Sigmoid colon (tissue), 7 donors: ENCODE data around the gene ADGRE3. TPM values are rescaled to one million over a fixed set of nuclear protein-coding genes. Genes with fewer than 3 reads are reported as not detected.

Source experiments
- DNase-seq: peaks from one replicate; pipeline ENCODE4 v3.0.0-alpha.2; 2019
- H3K27ac ChIP-seq, 4 donors: fragments of 200-600 bp; sonication (generic); one replicate each; pipeline ENCODE4 v1.5.1; 2016 to 2019; ENCODE audit warnings: mild to moderate bottlenecking in 1 of 4
- H3K27me3 ChIP-seq, 3 donors: fragments of 200-600 bp; sonication (generic); one replicate each; pipeline ENCODE4 v1.5.1; 2019; ENCODE audit warnings: mild to moderate bottlenecking in 1 of 3
- H3K36me3 ChIP-seq, 4 donors: fragments of 200-600 bp; sonication (generic); one replicate each; pipeline ENCODE4 v1.5.1; 2016 to 2019
- H3K4me1 ChIP-seq, 4 donors: fragments of 200-600 bp; sonication (generic); one replicate each; pipeline ENCODE4 v1.5.1; 2017 to 2019
- H3K4me3 ChIP-seq, 4 donors: fragments of 200-600 bp; sonication (generic); one replicate each; pipeline ENCODE4 v1.5.1; 2017 to 2019; ENCODE audit warnings: mild to moderate bottlenecking in 2 of 4, moderate library complexity in 1 of 4
- H3K9me3 ChIP-seq, 4 donors: fragments of 200-600 bp in 3 of 4; sonication (generic) in 3 of 4; one replicate each; pipeline versions ENCODE4 v1.5.1 to v1.6.1; 2013 to 2019
- EP300 ChIP-seq, 4 donors: sonication (generic); formaldehyde crosslinking; IDR thresholded peaks; one replicate each; pipeline ENCODE4 v1.6.1; 2017; ENCODE audit warnings: antibody characterized with exemption in 4 of 4
- POLR2A ChIP-seq, 2 donors: fragments of 450-650 bp; IDR thresholded peaks; one replicate each; pipeline ENCODE4 v1.6.1; 2016; ENCODE audit warnings: antibody characterized with exemption in 2 of 2, mild to moderate bottlenecking in 2 of 2, moderate library complexity in 2 of 2
- POLR2AphosphoS5 ChIP-seq, 4 donors: sonication (generic); formaldehyde crosslinking; IDR thresholded peaks; one replicate each; pipeline ENCODE4 v1.6.1; 2017; ENCODE audit warnings: antibody characterized with exemption in 4 of 4
- WGBS, 2 donors: extraction: QIAGEN DNeasy Blood & Tissue Kit; methylation state at CpG; one replicate each; pipeline ENCODE4 v1.1.7; 2013; 5-methylcytosine and 5-hydroxymethylcytosine counted together
- intact Hi-C: fragments of 100-400 bp; cut with DNase I; formaldehyde crosslinking; loops from one replicate; pipeline ENCODE4 v1.15.1; 2023
- polyA plus RNA-seq, 3 donors: library from polyadenylated mRNA; stranded (reverse); fragments of 200-250 nt; gene quantifications; one replicate each; pipeline ENCODE4 v1.2.3, GENCODE V29; 2013
- total RNA-seq, 4 donors: library from RNA; depleted of rRNA; stranded (reverse); fragments of >200 nt; gene quantifications; one replicate each; pipeline ENCODE4 v1.1.0, GENCODE V29; 2016
- TF ChIP-seq, protein P1 (sequence below), 4 experiments: fragments of 450-650 bp in 3 of 4; fragments of 200-600 bp in 1 of 4; IDR thresholded peaks; one replicate each; pipeline ENCODE4 v1.5.1; 2016 to 2019; ENCODE audit warnings: antibody characterized with exemption in 4 of 4, mild to moderate bottlenecking in 3 of 4, moderate library complexity in 2 of 4
- donor health status: healthy with polysubstance abuse.
- donor health status: Bipolar disorder and iron deficiency.
- donor health status: healthy.

The ADGRE3 gene, protein sequence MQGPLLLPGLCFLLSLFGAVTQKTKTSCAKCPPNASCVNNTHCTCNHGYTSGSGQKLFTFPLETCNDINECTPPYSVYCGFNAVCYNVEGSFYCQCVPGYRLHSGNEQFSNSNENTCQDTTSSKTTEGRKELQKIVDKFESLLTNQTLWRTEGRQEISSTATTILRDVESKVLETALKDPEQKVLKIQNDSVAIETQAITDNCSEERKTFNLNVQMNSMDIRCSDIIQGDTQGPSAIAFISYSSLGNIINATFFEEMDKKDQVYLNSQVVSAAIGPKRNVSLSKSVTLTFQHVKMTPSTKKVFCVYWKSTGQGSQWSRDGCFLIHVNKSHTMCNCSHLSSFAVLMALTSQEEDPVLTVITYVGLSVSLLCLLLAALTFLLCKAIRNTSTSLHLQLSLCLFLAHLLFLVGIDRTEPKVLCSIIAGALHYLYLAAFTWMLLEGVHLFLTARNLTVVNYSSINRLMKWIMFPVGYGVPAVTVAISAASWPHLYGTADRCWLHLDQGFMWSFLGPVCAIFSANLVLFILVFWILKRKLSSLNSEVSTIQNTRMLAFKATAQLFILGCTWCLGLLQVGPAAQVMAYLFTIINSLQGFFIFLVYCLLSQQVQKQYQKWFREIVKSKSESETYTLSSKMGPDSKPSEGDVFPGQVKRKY
- not detected for total RNA-seq
- under 1 TPM in 1 of 3 donors, not detected in 2; 0.04 TPM for polyA plus RNA-seq

DNA sequence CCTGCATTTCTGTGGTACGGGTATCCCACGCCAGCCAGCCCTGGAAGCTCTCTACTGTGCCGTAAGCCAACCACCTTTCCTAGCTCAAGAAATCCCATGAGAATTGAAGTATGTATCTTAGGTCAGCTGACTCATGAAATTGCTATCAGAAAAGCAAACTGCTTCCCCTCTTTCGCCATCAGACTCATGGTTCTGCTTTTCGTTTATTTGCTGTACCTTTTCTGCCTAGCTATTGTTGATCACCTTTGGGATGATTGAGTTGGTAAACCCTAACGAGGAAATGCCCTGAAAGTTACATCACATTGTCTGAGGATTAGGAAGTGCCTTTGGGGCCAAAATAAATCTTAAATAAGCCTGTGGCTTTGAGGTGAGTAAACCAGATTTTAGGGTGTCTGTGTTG lies at the start of gene ADGRE3:
Gene ADGRE3 (minus strand): TSS at position 81 of the 400 bp plus-strand sequence. CDS start 74 bp downstream, at position 7.
- Histone ChIP-seq H3K27ac (no peak within 1 kb of the TSS), H3K27me3 (no peaks in the 10 kb centered on the region), H3K4me1 (no peaks in the 10 kb centered on the region), H3K4me3 (no peak within 1 kb of the TSS), H3K36me3 (no peaks in the 10 kb centered on the region), H3K9me3 (peaks cover 0 to 6% (median 2%) of the 10 kb centered on the region in 4 donors)
- TF ChIP-seq, protein P1, sequence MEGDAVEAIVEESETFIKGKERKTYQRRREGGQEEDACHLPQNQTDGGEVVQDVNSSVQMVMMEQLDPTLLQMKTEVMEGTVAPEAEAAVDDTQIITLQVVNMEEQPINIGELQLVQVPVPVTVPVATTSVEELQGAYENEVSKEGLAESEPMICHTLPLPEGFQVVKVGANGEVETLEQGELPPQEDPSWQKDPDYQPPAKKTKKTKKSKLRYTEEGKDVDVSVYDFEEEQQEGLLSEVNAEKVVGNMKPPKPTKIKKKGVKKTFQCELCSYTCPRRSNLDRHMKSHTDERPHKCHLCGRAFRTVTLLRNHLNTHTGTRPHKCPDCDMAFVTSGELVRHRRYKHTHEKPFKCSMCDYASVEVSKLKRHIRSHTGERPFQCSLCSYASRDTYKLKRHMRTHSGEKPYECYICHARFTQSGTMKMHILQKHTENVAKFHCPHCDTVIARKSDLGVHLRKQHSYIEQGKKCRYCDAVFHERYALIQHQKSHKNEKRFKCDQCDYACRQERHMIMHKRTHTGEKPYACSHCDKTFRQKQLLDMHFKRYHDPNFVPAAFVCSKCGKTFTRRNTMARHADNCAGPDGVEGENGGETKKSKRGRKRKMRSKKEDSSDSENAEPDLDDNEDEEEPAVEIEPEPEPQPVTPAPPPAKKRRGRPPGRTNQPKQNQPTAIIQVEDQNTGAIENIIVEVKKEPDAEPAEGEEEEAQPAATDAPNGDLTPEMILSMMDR (IDR thresholded peaks at IDR 0.05), result no peak
- TF ChIP-seq EP300 (IDR thresholded peaks at IDR 0.05) (no peak), POLR2A (IDR thresholded peaks at IDR 0.05) (no peak), POLR2AphosphoS5 (IDR thresholded peaks at IDR 0.05) (no peak)
- intact Hi-C loops, result no loop called here
- no peak for DNase-seq
- WGBS, 2 donors, result 52 to 64% methylated on average over 6 of the region's 6 CpGs

DNA sequence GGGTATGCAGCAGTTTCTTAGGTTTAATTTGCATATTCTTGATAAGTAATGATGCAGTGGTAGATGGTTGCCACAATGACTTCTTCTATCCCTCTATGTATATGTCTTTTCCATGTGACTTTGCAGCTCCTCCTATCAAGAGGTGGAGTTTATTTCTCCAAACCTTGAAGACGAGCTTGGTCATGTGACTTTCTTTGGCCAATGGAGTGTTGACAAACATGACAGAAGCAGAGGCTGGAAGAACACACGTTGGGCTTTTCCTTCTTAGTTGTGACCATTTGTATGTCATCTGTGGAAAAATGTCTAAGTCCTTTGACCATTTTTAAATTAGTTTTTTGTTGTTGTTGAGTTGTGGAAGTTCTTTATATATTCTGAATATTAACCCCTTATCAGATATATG lies 47.5 kb upstream of the ADGRE3 start:
- WGBS, 2 donors, result 89% methylated on average over 2 of the region's 2 CpGs
- no peak for DNase-seq
- H3K4me1 ChIP-seq, result no peaks in the 10 kb centered on the region
- intact Hi-C loops, result no loop called here
- H3K27ac ChIP-seq, result no peak overlapping the region
- H3K27me3 ChIP-seq, result no peaks in the 10 kb centered on the region
- peaks cover 36 to 87% (median 65%) of the 10 kb centered on the region in 4 donors for H3K9me3 ChIP-seq
- no peak overlapping the region for H3K4me3 ChIP-seq
- no peak for TF ChIP-seq POLR2A (IDR thresholded peaks at IDR 0.05)
- TF ChIP-seq EP300 (IDR thresholded peaks at IDR 0.05), result no peak
- no peak for TF ChIP-seq POLR2AphosphoS5 (IDR thresholded peaks at IDR 0.05)
- TF ChIP-seq, protein P1 (IDR thresholded peaks at IDR 0.05), result no peak
- H3K36me3 ChIP-seq, result peaks cover 23 to 73% (median 49%) of the 10 kb centered on the region in 4 donors

DNA sequence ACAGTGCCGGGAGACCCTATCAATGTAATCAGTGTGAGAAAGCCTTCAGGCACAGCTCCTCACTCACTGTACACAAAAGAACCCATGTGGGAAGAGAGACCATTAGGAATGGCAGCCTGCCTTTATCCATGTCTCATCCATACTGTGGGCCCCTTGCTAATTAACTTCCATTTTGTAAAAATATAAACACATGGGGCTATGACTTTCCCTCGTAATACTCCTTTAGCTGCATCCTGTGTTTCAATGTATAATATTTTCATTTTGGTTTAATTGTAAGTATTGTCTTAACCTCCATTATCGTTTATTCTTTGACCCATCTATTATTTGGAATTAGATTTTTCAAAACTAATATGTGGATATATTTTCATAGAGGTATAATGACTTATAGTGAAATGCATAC lies 44.5 kb upstream of the ADGRE3 start:
- H3K27ac ChIP-seq, result no peak overlapping the region
- TF ChIP-seq POLR2A (IDR thresholded peaks at IDR 0.05), result no peak
- TF ChIP-seq EP300 (IDR thresholded peaks at IDR 0.05), result no peak
- no peak for TF ChIP-seq POLR2AphosphoS5 (IDR thresholded peaks at IDR 0.05)
- TF ChIP-seq, protein P1 (IDR thresholded peaks at IDR 0.05), result no peak
- DNase-seq, result no peak
- 98% methylated on average over 3 of the region's 3 CpGs for WGBS, 2 donors
- no peak overlapping the region for H3K4me3 ChIP-seq
- intact Hi-C loops, result no loop called here
- H3K27me3 ChIP-seq, result no peaks in the 10 kb centered on the region
- no peaks in the 10 kb centered on the region for H3K4me1 ChIP-seq
- peaks cover 51 to 84% (median 68%) of the 10 kb centered on the region in 4 donors for H3K9me3 ChIP-seq
- H3K36me3 ChIP-seq, result peaks cover 47 to 100% (median 79%) of the 10 kb centered on the region in 4 donors

DNA sequence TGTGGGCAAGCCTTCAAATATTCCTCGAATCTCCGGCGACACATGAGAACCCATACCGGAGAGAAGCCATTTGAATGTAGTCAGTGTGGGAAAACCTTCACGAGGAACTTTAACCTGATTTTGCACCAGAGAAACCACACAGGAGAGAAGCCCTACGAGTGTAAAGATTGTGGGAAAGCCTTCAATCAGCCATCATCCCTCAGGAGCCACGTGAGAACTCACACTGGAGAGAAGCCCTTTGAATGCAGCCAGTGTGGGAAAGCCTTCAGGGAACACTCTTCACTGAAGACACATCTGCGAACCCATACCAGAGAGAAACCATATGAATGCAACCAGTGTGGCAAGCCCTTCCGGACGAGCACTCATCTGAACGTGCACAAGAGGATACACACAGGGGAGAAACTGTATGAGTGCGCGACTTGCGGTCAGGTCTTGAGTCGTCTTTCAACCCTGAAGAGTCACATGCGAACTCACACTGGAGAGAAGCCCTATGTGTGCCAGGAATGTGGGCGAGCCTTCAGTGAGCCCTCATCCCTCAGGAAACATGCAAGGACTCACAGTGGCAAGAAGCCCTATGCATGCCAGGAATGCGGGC lies 44.0 kb upstream of the ADGRE3 start:
- peaks cover 46 to 83% (median 65%) of the 10 kb centered on the region in 4 donors for H3K9me3 ChIP-seq
- no peak for TF ChIP-seq POLR2AphosphoS5 (IDR thresholded peaks at IDR 0.05)
- TF ChIP-seq, protein P1 (IDR thresholded peaks at IDR 0.05), result no peak
- TF ChIP-seq EP300 (IDR thresholded peaks at IDR 0.05), result no peak
- TF ChIP-seq POLR2A (IDR thresholded peaks at IDR 0.05), result no peak
- H3K27me3 ChIP-seq, result no peaks in the 10 kb centered on the region
- no peak overlapping the region for H3K4me3 ChIP-seq
- intact Hi-C loops, result no loop called here
- H3K27ac ChIP-seq, result no peak overlapping the region
- WGBS, 2 donors, result 93 to 97% methylated on average over 18 of the region's 18 CpGs
- no peak for DNase-seq
- H3K36me3 ChIP-seq, result peaks cover 48 to 100% (median 82%) of the 10 kb centered on the region in 4 donors
- no peaks in the 10 kb centered on the region for H3K4me1 ChIP-seq
